ENCODE results near the gene DOCK3. TPM values are rescaled to one million over a fixed set of nuclear protein-coding genes. Genes with fewer than 3 reads are reported as not detected.
A peak's percentile ranks its signal among the peaks of the same experiment; 100 is the strongest.

DOCK3 gene
- total RNA-seq, 4 donors from 2014 or later = 4.0 to 6.3 (median 5.8) TPM

- Histone ChIP-seq H3K4me3 (no peak overlapping the region), H3K9me3 (peaks cover 0 to 21% (median 1%) of the 10 kb centered on the region in 4 donors)
Observed at GRCh38 chr3:51024121-51024520, 349.4 kb downstream of the DOCK3 start.

GRCh38 chr3:51024765-51025632 is 350.3 kb downstream of the DOCK3 start:
- no peak overlapping the region for H3K27ac ChIP-seq
- peaks cover 0 to 25% (median 1%) of the 10 kb centered on the region in 4 donors for H3K9me3 ChIP-seq
- H3K4me1 ChIP-seq = no peaks in the 10 kb centered on the region
- TF ChIP-seq POLR2A (IDR thresholded peaks at IDR 0.05) = no peak
- TF ChIP-seq EP300 (IDR thresholded peaks at IDR 0.05) = no peak
- TF ChIP-seq CTCF (IDR thresholded peaks at IDR 0.05) = no peak
- no peak overlapping the region for H3K4me3 ChIP-seq
- WGBS, 2 donors = 45 to 59% methylated on average over 10 of the region's 10 CpGs
- H3K27me3 ChIP-seq = no peaks in the 10 kb centered on the region
- no peaks in the 10 kb centered on the region for H3K36me3 ChIP-seq
- DNase-seq (ENCODE audit: low spot score in 2 of 2) = peak in 1 of 2 donors; percentile 9

More at GRCh38 chr3:51024121-51024520, 349.4 kb downstream of the DOCK3 start:
- no peaks in the 10 kb centered on the region for H3K4me1 ChIP-seq
- no peak for DNase-seq (ENCODE audit: low spot score in 2 of 2)
- no peaks in the 10 kb centered on the region for H3K27me3 ChIP-seq
- H3K27ac ChIP-seq = no peak overlapping the region
- no peaks in the 10 kb centered on the region for H3K36me3 ChIP-seq
- TF ChIP-seq EP300 (IDR thresholded peaks at IDR 0.05) (no peak), CTCF (IDR thresholded peaks at IDR 0.05) (no peak), POLR2A (IDR thresholded peaks at IDR 0.05) (no peak)

GRCh38 chr3:51031666-51032065 is 356.9 kb downstream of the DOCK3 start:
- Histone ChIP-seq H3K27ac (no peak overlapping the region), H3K4me3 (no peak overlapping the region), H3K27me3 (no peaks in the 10 kb centered on the region), H3K4me1 (no peaks in the 10 kb centered on the region), H3K9me3 (peaks cover 0 to 12% (median 0%) of the 10 kb centered on the region in 4 donors), H3K36me3 (no peaks in the 10 kb centered on the region)
- DNase-seq (ENCODE audit: low spot score in 2 of 2) = no peak
- WGBS, 2 donors = 53 to 63% methylated on average over 3 of the region's 3 CpGs
- TF ChIP-seq POLR2A (IDR thresholded peaks at IDR 0.05) = no peak
- TF ChIP-seq EP300 (IDR thresholded peaks at IDR 0.05) = no peak
- no peak for TF ChIP-seq CTCF (IDR thresholded peaks at IDR 0.05)

GRCh38 chr3:51035630-51036029 is 360.9 kb downstream of the DOCK3 start:
- H3K4me1 ChIP-seq = no peaks in the 10 kb centered on the region
- H3K27ac ChIP-seq = no peak overlapping the region
- TF ChIP-seq POLR2A (IDR thresholded peaks at IDR 0.05) (no peak), CTCF (IDR thresholded peaks at IDR 0.05) (no peak), EP300 (IDR thresholded peaks at IDR 0.05) (no peak)
- H3K36me3 ChIP-seq = no peaks in the 10 kb centered on the region
- no peak overlapping the region for H3K4me3 ChIP-seq
- no peak for DNase-seq (ENCODE audit: low spot score in 2 of 2)
- peaks cover 0 to under 1% (median 0%) of the 10 kb centered on the region in 4 donors for H3K9me3 ChIP-seq
- H3K27me3 ChIP-seq = no peaks in the 10 kb centered on the region

- TF ChIP-seq EP300 (IDR thresholded peaks at IDR 0.05) = no peak
- TF ChIP-seq POLR2A (IDR thresholded peaks at IDR 0.05) = no peak
- TF ChIP-seq CTCF (IDR thresholded peaks at IDR 0.05) = no peak
- Histone ChIP-seq H3K36me3 (no peaks in the 10 kb centered on the region), H3K4me1 (no peaks in the 10 kb centered on the region), H3K27ac (no peak overlapping the region), H3K27me3 (no peaks in the 10 kb centered on the region), H3K4me3 (no peak overlapping the region), H3K9me3 (no peaks in the 10 kb centered on the region)
- WGBS, 2 donors = 85 to 94% methylated on average over 1 of the region's 1 CpG
- no peak for DNase-seq (ENCODE audit: low spot score in 2 of 2)
Observed at GRCh38 chr3:51044982-51045381, 370.3 kb downstream of the DOCK3 start.
